Hepatic stellate cell (primary cell): Measurements from ENCODE around the gene TMEM114.
"Not testable (repeated sequence)": the region's sequence is repeated elsewhere in the genome, so short reads cannot be mapped to it uniquely, and the experiment has no call there.

Experiments used
- DNase-seq: peaks from one replicate; pipeline ENCODE4 v3.0.0; 2011; ENCODE audit warnings: low spot score

Gene TMEM114

DNA sequence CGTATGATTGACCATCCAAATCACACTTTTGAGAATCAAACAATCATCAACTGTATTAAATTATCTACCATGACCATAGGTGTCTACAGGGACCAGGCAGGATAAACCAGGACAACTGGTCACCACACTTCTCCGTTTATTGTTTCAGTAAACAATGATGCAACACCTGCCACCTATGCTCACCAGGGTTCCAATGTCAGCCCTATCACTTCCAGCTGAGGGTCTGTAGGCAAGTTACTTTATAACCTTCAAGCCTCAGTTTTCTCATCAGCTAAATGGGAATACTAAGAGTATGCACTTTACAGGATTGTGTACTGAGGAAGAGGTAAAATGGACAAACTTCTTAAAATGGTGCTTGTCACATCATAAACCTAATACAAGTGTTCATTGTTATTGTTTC is 14.9 kb downstream of the TMEM114 start:
- DNase-seq = no peak

DNA sequence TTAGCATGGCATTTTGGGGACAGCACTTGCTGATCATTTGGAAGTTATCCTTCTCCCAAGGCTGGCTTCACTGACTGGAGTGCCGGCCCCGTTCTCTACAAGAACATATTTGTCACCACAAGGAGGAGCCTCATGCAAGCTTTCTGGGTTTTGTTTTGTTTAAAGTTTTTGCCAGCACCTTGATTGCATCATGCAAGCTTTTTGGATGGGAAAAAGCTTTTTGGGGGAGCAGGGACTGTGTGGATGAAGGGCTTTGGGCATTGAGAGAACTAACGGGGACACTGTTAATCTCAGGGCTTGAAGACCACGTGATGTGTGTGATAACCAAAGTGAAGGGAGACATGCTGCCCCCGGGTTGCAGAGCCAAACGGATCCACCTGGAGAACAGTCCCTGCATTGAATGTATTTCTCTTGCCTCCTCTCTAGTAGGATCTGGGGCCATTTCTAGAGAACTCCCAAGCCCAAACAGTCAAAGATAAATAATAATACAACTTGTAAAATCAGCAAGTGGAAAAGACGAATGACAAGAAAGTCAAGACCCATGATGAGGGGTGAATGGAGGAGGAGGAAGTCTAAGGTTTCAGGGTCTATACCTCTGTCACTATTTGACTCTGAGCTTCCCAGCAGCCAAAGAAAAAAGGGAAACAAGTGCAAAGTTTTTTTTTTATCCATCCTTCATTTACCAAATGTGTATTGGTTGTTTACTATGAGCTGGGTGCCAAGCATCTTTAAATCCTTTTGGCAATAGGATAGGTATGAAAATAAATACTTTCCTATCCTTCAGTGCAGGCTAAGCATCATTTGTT is 17.2 kb downstream of the TMEM114 start:
- DNase-seq = no peak

DNA sequence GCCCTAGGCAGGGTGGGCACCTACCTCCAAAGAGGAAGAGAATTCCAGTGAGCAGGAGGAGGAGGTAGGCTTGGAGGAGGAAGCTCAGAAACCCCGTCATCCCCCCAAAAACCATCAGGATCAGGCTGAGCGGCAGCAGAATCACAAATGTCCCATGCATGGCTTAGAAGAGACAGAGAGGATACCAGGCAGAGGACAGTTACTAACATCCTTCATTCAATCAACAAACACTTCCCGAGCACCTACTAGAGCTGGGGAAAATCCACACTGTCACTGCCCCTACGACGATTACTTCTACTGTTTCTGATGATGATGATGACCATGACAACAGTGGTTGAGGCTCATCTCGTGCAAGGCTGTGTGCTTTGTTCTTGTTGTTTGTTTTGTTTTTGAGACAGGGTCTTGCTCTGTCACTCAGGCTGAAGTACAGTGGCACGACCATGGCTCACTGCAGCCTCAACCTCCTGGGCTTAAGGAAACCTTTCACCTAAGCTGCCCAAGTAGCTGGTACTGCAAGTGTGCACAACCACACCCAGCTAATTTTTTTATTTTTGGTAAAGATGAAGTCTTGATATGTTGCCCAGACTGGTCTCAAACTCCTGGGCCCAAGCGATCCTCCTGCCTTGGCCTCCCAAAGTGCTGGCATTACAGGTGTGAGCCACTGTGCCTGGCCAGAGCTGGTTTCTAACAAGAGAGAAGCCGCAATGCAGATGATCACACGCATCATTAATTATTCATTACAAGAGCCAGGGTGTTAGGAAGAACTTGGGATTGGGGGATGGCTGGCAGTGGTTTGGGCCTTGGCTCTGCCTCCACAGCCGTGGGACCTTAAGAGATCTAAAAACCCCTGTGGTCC is 18.0 kb downstream of the TMEM114 start:
- DNase-seq = no peak

DNA sequence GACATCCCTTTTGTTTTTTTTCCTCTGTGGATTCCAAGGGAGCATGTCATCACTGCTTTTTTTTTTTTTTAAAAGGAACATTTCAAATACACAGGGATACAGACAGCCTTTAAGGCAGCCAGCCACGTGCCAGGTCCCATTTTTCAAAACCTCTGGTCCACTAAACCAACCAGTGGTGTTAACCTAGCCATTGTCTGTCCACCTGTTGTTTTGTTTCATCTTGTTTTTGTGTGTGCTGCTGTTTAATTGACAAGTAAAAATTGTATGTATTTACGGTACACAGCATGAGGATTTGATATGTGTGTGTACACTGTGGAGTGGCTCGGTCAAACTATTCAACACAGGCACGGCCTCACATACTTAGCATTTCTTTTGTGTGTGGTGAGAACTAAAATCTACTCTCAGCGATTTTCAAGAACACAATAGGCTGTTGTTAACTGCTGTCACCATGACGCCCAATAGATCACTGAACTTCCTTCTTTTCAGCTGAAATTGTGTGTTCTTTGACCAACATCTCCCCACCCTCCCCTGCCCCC is 19.2 kb downstream of the TMEM114 start:
- peak; percentile 40 for DNase-seq

DNA sequence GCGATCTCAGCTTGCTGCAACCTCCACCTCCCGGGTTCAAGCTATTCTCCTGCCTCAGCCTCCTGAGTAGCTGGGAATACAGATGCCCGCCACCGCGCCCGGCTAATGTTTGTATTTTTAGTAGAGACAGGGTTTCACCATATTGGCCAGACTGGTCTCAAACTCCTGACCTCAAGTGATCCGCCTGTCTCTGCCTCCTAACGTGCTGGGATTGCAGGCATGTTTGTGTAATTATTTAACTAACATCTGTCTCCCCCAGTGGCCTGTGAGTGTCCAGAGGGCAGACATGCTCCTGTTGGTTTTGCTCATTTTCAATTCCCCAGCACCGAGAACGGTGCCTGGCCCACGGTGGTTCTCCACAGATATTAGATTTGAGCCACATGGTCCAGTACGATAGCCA is 19.9 kb downstream of the TMEM114 start:
- DNase-seq = not testable (repeated sequence)

DNA sequence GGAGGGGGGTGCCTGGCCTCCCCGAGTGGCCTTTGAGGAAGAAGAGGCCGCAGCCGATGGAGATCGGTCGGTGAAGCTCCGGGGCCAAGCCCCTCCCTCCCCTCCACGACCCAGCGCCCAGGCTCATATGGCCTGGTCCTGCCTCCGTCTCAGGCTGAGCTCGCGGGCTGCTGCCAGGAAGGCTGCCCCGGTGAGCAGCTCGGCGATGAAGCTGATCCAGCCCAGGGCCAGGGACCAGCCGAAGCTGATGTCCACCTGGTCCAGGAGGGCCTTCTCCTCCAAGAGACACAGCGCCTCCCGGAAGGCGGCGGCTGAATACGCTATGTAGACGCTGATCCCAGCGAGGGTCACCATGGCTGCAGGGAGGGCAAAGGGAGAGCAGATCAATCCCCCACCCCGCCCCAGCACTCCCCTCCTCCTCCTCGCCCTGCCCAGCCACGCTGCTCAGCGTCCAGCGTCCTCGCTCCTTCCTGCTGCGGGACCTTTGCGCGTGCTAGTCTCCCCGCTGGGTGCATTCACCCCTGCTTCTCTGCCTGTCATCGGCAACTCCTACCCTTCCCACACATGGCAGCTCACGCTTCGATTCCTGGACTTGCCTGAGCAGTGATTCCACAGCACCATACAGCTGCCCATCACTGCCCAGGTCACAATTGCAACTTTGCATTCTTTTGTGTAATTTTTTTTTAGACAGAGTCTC is 20.5 kb downstream of the TMEM114 start:
- DNase-seq = no peak

DNA sequence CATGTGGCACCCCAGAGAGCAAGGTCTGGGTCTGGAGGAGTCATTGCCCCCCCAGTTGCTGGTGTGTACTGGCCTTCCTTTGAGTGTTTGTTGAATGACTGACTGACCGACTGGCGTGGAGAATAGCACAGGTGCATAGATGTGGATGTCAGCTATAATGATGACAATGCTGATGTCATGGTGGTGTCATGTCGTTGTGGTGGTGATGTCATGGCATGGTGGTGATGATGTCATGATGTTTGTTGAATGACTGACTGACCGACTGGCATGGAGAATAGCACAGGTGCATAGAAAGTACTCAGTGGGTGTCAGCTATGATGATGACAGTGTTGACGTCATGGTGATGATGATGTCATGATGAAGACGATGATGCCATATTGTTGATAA is 22.1 kb downstream of the TMEM114 start:
- no peak for DNase-seq

DNA sequence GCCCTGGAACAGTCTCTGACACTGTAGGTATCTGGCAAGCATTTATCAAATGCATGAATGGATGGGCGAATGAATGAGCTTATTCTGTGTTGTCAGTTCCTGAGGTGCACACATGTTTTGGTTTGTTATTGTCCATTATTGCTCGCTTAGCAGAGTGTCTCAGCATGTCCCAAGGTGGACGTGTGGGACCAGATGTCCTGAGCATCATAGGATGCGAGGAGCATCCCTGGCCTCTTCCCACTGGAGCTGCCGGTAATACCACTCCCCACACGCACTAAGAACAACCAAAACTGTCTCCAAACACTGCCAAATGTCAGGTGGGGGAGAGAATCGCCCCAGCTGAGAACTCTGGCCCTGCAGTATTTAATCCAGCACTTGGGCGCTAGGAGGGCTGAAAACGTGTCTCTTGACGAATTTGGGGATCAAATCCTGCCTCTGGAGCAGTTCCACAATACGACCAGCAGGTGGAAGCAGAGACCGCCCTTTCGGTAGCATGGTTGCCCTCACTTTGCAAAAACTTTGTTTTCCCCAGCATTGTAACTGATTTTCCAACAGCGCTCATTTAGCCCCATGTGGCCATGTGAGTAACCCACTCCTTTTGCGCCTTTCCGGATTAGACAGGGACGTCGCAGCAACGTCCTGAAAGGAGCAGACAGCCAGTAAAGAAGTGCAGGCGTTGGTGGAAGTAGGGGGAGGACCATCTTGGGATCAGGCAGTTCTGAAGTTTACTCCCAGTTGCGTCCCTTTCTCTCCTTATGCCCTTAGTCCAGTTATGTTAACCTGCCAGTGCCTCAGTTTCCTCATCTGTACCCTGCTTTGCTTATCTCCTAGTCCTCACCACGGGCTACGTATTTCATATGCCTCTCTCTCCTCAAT is 22.7 kb downstream of the TMEM114 start:
- peak; percentile 82 for DNase-seq

DNA sequence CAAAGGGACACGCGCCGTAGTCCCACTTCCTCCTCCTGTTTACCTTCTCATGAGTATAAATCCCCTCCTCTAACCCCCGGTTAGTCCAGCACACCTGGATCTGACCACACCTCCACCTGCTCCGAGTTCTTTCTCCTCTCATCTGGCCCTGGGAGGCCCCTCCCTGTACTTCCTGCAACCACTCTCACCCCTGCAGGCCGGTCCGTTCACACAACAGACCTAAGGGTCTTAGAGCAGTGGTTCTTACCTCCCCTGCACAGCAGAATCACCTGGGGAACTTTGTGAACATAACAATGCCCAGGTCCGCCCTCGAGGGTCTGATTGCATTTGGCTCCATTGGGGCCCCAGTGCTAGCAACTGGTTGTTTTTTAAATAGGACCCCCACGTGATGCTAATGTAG is 24.8 kb downstream of the TMEM114 start:
- no peak for DNase-seq

DNA sequence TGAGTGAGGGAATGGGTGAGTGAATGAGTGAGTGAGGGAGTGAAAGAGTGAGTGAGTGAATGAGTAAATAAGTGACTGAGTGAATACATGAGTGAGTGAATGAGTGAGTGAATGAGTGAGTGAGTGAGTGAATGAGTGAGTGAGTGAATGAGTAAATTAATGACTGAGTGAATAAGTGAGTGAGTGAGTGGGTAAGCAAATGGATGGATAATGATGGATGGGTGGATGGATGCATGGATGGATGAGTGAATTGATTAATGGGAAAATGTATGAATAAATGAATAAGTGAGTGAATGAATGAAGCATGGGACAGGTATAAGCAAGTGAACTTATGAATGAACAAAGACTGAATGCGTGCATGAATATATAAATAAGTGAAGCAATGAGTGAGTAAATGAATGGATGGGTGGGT is 25.4 kb downstream of the TMEM114 start:
- DNase-seq = no peak

DNA sequence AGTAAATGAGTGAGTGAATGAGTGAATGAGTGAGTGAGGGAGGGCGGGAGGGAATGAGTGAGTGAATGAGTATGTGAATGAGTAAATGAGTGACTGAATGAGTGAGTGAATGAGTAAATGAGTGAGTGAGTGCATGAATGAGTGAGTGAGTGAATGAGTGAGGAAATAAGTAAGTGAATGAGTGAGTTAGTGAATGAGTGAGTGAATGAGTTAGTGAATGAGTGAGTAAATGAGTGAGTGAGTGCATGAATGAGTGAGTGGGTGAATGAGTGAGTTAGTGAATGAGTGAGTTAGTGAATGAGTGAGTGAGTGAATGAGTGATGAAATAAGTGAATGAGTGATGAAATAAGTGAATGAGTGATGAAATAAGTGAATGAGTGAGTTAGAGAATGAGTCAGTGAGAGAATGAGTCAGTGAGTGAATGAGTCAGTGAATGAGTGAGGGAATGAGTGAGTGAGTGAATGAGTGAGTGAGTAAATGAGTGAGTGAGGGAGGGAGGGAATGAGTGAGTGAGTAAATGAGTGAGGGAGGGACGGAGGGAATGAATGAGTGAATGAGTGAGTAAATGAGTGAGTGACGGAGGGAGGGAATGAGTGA is 26.3 kb downstream of the TMEM114 start:
- DNase-seq = not testable (repeated sequence)

DNA sequence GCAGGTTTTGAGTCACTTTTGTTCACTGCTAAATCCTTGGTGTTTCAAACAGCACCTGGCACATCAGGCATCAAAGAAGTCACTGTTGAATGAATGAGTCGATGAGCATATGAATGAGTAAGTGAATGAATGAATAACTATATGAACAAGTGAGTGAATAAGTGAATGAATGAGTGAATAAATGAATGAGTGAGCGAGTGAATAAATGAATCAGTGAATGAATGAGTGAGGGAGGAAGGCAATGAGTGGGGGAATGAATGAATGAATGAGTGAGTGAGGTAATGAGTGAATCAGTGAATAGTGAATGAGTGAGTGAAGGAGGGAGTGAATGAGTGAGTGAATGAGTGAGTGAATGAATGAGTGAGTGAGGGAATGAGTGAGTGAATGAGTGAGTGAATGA is 28.8 kb downstream of the TMEM114 start:
- DNase-seq = no peak

DNA sequence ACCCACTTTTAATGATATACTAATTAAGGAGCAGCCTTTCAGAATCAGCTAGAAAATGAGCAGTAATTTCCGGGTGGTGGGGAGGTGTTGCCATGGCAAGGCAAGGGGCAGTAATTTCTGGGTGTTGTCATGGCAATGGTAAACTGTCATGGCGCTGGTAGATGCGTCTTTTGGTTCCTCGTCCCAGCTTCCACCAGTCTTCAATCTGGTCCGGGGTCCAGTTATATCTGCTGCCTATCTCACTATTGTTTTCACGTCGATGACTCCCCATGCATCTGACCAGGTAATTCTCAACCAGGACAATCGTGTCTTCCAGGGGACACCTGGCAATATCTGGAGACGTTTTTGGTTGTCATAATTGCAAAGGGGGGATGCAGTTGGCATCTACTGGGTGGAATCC is 34.9 kb downstream of the TMEM114 start:
- no peak for DNase-seq

DNA sequence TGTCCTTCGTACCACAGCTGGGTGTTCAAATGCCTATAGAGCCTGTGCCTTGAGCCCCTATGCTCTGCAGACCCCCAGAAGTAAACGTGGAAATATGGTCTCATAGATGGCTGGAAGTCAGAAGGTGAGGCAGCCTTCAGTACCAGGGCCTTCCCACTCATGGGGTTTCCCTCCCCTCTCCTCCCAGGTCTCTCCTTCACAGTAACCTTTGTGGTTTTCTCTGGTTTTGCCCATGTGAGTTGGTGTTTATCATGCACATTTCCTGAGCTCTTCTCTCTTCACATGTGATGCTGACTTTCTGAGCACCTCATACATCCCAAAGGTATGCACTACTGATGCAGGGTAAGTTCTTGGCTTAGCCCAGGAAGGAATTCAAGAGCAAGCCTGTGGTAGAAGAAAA is 35.4 kb downstream of the TMEM114 start:
- DNase-seq = no peak

DNA sequence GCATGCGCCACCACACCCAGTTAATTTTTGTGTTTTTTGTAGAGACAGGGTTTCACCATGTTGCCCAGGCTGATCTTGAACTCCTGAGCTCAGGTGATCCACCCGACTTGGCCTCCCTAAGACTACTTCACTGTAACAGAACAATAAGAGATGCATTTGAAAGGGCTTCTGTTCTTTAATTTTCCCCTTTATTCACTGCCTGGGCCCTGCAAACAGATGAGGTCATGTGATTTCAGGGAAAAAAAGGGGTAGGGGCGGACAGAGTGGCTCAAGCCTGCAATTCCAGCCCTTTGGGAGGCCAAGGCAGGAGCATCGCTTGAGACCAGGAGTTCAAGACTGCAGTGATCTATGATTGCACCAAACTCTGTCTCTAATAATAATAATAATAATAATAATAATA is 36.3 kb downstream of the TMEM114 start:
- DNase-seq = no peak

DNA sequence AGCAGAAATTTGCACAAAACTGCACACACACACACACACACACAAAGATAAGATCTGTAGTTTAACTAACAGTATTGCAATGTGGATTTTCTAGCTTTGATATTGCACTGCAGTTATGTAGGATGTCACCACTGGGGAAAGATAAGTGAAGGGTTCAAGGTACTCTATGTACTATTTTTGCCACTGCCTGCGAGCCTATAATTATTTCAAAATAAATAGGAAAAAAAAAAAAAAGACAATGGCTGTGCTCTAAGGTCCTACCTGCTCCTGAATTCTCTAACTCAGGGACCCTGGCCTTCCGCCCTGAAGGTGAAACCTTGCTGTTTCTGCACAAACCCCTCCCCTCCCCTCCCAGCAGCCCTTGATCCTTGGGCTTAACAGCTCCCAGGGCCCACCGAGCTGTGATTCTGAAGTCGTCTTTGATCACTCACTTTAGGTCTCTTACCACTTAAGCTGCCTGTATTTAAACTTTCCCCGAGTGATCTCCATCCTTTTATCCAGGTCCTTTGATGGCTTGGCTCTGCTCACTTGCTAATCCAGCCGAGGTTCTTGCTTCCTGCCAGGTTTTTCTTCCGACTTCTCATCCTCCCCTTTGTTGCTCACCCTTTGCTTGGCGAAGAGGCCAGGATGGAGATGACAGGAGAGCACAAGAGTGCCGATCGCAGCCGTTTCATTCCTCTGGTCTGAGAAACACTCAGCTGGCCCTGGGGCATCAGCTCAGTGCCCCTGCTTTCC is 37.7 kb downstream of the TMEM114 start:
- DNase-seq = no peak

DNA sequence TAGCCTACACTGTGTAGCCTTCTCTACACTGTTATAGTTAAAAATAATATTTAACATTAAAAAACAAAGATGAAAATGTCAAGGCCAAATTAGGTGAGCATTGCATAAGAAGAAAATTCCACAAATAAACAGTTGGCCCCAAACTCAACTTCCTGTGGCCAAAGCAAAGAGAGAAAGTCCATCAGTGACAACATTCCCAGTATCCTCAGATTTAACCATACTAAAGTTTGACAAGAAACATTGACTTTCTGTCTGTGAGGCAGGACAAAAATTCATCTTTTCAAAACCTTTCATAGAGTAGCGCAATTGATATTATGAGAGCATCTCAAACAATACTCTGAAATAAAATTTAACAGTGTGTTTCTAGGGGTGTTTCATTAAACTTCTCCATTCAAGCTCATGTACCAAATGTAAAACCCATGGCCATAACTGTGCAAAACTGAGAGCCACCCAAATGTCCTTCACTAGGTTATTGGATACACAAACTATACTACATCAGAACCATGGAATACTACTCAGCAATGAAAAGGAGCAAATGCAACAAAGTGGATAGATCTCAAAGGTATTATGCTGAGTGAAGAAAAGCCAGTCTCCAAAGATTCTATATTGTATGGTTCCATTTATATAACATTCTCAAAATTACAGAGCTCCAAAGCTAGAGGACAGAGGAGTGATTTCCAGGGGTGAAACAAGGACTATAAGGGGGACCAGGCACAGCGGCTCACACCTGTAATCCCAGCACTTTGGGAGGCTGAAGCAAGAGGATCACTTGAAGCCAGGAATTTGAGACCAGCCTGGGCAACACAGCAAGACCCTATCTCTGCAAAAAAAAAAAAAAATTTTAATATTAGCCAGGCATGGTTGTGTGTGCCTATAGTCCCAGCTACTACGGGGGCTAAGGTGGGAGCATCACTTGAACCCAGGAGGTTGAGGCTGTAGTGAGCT is 38.7 kb downstream of the TMEM114 start:
- no peak for DNase-seq

DNA sequence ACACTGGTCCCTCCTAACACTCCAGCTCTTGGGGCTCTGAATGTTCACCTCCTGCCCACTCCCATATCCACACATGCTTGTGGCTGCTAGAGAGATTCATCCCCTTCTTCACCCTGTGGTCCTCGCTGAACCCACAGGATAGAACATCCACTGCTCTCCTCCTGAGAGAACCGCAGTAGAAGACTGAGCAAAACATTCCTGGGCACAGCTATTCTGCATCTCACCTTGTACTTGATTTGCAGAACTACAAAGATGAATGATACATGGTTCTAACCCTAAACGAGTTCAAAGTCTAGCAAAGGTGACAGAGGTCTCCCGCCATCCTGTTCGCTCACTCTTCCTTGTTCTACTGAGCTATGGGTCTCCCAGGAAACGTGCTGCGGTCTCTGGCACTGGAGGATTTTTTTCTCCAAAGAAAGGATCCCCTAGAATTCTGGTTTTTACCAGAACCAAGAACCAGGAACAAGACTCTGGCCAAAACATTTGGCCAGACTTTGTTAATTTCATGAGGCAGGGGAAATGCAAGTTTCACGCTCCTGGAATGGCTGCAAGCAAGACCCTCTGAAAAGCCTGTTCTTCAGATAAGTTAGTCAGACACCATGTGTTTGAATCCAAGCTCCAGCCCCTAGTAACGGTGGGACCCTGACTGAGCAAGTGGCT is 39.5 kb downstream of the TMEM114 start:
- no peak for DNase-seq
